GM18951 (cell line): Measurements from ENCODE around the gene NKX2-8.

Source experiments
- POLR2A ChIP-seq: IDR thresholded peaks from 4 replicates; pipeline ENCODE4 v1.6.1; 2011; ENCODE audit warnings: mild to moderate bottlenecking; ENCODE audit not compliant: insufficient read length, insufficient read depth; ENCODE audit errors: extremely low read depth
- in situ Hi-C: fragments of 300-500 bp; cut with MboI; formaldehyde crosslinking; loops from one replicate; pipeline ENCODE4 v1.12.0; 2022; ENCODE audit warnings: low sequenced_read_pairs, mixed read lengths, inconsistent platforms; ENCODE audit not compliant: unreplicated experiment

NKX2-8 gene

DNA sequence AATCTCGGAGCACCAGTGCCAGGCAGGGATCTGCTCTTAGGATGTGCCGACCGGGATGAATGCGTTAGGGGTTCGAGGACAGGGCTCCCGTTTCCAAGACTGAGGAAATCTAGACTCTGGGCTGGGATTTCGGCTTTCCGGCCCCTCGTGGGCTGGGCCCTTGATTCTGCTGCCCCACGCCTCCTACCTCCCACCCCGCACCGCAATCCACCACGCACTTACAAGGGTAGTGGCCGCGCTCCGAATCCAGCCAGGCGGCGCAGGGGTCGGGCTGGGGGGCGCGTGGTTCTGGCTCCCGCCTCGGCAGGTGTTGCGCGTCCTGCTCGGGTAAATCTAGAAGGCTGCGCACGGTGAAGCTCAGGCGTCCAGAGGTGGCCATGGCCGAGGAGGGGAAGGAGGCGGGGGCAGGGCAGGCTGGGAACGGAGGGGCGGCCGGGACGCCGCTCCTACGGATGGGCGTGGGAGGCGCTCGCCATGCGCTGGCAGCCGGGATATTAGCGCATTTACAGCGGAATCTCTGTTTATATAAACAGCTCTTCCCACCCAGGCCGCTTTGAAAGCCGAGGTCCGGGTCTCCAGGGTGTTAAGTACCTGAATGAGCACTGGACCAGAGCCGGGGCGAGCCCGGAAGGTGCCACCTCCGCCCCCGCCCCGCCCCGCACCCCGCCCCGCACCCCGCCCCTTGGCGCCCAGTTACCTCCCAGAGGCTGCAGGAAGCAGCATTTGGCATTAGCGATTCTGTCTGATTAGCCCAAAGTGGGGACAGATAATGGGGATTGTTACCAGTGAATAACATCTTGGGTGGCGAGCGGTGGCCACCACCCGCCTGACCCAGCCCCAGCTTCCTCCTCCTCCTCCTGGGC lies at the start of gene NKX2-8:
Gene NKX2-8 (minus strand): TSS at position 604 of the 863 bp plus-strand sequence. CDS start 225 bp downstream, at position 379.
- no peak for TF ChIP-seq POLR2A
- in situ Hi-C loops: loop anchor here (5.0 kb wide), 1 partner anchor 75 kb away; no protein-coding TSS in a partner anchor

DNA sequence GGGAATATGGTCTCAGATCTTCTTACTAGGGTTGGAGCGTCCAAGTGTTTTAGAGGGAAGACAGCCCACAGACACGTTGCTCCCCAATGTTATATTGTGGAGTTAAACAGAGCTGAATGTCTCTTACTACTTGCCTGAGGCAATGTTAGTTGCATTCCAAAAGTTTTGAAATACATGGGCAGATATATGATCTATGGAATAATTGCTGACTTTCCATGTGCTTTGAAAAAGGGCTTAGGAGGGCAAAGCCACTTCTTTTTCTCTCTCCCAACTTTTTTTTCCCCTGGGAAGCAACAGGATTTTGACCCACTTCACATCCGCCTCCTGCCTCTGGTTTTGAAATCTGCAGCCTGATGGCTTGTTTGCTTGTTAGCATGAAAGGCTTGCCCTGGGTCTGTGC lies 45.6 kb upstream of the NKX2-8 start:
- in situ Hi-C loops: no loop called here
- TF ChIP-seq POLR2A: no peak

DNA sequence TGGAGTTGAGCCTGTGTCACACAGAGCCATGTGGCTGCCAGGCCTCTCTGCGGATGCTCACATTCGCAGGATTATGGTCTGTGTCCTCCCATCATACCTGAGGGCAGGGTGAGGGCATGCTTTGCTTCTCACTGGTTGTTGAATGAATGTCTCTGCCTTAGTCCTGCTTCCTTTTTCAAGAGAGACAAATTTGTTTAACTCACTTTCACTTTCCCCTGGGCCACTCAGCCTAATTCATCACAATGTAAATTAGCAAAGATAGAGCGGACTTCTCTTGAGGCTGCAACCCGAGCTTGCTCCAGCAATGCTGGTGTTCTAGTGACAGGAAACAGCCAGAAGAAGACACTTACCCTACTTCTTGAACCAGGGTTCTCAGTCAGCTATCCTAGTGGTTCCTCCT lies 43.7 kb upstream of the NKX2-8 start:
- in situ Hi-C loops: no loop called here
- no peak for TF ChIP-seq POLR2A

DNA sequence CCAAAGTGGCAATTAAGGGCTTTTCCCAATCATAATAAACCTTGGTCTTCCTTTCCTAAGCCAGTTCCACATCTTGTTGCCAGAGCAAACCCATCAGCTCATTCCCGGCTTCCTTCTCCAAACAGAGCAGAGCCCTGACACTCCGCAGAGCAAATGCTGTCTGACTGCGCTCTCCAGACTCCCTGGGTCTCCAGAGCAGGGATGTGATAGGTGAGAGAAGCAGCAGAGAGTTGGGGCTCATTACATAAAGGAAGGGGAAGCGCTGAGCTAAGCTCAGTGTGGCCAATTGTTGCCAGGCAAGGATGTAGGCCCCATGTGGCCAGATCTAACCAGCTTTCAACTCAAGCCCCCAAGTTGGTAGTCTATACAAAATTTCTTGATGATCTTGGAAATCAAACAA lies 43.0 kb upstream of the NKX2-8 start:
- in situ Hi-C loops: no loop called here
- no peak for TF ChIP-seq POLR2A

- TF ChIP-seq POLR2A: no peak
- in situ Hi-C loops: no loop called here
Observed at GRCh38 chr14:36625014-36625413, 42.6 kb upstream of the NKX2-8 start.

GRCh38 chr14:36619853-36620252 lies 37.4 kb upstream of the NKX2-8 start:
- TF ChIP-seq POLR2A: no peak
- in situ Hi-C loops: no loop called here

GRCh38 chr14:36619131-36619530 lies 36.7 kb upstream of the NKX2-8 start:
- in situ Hi-C loops: no loop called here

DNA sequence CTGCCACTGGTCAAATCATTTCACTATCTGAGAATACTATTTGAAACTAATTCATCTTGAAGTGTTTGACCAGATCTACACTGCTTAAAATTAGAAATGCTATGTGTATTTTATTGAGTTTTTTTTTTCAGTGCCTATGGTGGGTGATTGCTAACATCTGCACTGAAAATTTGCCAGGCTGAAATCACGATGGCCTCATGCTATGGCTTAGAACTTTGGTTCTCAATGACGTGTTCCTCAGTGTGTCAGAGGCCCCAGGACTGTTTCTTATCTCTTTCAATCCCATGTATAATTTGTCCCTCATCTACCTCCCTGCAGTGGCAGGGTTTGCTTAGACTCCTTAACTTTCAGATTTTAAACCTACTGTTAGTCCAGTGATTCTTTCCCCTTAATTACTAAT lies 36.2 kb upstream of the NKX2-8 start:
- in situ Hi-C loops: no loop called here
- no peak for TF ChIP-seq POLR2A

More at GRCh38 chr14:36619131-36619530, 36.7 kb upstream of the NKX2-8 start:
- no peak for TF ChIP-seq POLR2A

DNA sequence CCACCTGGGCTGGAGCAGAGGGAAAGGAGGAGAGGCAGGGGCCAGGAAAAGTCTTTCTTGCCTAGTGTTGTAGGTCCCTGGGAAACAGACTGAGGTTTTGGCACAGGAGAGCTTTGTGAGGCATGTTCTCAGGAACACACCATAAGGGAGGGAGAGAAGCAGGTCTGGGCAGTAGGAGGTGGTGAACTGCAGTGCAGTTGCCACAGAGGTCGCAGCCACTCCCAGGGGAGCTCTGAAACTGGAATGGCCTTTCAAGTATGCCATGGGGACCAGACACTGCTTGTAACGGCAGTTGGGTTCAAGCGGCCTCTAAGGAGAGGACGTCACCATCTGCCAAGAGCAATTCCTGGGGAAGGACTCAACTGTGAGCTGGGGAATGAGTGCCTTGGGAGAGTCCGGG lies 35.4 kb upstream of the NKX2-8 start:
- in situ Hi-C loops: no loop called here
- TF ChIP-seq POLR2A: no peak

DNA sequence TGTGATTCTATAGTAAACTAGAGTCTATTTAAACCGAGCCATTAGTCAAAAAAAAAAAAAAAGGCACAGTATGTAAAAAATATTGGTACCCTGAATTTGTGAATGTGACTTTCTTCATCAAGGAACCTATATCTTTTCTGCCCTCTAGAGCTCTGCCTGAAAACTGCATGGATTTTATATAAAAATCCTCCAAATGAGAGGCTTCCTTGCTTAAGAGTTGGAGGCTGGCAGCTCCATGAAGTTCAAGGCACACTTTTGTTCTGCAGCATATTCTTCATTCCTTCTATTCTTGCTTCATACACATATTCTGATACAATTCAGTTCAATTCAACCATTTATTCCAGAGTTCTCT lies 23.1 kb upstream of the NKX2-8 start:
- no peak for TF ChIP-seq POLR2A
- in situ Hi-C loops: no loop called here

DNA sequence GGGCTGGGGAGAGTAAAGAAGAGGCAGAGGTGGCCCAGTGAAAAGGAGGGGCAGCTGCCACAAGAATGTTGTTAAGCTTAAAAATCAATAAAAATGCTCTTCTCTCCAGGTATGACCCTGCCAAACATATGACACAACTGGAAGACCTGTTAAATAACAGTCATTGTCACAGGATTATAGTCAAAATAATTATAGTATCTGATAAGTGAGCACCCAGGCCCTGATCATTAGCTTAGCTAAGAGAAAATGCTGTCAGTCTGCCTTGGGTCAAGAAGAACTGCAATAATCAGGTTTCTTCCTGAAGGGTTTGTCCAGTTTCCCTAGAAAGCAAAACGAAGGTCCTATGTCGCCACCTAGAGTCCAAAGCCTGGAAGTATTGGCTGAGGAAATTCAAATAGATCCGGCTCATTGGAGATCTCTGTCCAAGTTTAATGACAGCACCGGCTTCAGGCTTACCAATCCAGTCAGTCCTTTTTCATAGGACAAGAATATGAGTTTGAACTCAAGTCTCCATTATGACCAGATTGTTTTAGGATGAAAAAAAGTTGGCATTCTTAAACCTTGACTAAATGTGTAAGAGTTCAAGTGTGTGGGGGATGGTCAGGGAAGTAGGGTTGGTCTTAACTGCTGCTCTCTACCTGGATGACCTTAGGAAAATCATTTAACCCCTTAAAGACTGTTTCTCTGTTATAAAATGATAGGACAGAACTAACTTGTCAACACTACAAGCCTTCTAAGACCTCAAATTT lies 22.5 kb upstream of the NKX2-8 start:
- no peak for TF ChIP-seq POLR2A
- in situ Hi-C loops: no loop called here

GRCh38 chr14:36600431-36600830 lies 18.0 kb upstream of the NKX2-8 start:
- in situ Hi-C loops: no loop called here
- no peak for TF ChIP-seq POLR2A

DNA sequence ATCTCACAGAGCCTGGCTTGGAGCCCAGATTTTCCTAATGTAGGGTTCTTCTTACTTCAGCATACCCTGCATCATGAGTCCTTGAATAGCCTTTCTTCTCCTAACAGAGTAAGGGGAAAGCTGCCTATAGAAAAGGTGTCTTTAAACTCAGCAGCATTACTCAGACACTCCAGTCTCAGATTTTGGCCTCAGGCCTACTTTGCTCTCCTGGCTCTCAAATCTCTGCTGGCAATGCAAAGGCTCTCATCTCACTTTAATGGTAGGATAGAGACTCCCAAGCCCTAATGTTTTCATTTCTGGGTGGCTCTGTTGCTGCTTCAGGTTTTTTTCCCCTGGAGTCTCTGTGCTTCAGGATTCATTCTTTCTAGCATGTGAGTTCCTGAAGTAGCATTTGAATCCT lies 9.1 kb upstream of the NKX2-8 start:
- in situ Hi-C loops: no loop called here
- no peak for TF ChIP-seq POLR2A

DNA sequence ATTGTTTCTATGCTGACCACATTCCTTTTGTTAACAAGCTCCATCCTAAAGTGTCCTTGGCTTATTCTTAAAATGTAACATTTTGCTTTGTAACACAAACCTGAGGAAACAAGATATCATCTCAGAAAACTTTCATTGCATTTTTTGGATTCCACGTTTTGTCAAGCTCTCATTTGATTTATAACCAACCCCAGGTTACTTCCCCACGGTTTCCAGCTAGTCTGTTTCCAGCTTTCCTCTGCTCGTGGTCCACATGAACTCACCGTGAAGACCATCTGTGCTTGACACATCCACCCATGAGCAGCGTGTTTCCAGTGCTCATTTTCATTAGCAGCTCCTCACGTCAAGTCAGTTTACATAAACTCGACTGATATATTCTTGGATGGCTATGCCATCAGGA lies 6.4 kb upstream of the NKX2-8 start:
- TF ChIP-seq POLR2A: no peak
- in situ Hi-C loops: no loop called here
